RWPE1 (cell line): Measurements from ENCODE around the gene ZNF277.

Experiments used
- CTCF ChIA-PET: fragments of 350-600 bp; sonication (Branson Sonifier 250); formaldehyde crosslinking; extraction: SDS; loops from one replicate; lab custom pipeline; 2021; lab: Yijun Ruan, JAX
- POLR2A ChIA-PET: fragments of 400-600 bp; formaldehyde crosslinking; extraction: SDS; loops from one replicate; lab custom pipeline; 2020; ENCODE audit warnings: antibody characterized with exemption; ENCODE audit not compliant: low non-redundant PET; lab: Yijun Ruan, JAX
- DNase-seq: peaks from one replicate; pipeline ENCODE4 v3.0.0; 2012; ENCODE audit warnings: low spot score
- H3K27ac ChIP-seq: fragments of 450-650 bp; 2 replicates; pipeline ENCODE4 v1.5.1; 2017
- TF ChIP-seq, protein P1 (sequence below): fragments of 450-650 bp; conservative IDR thresholded peaks from 2 replicates; pipeline ENCODE4 v1.5.1; 2017; ENCODE audit warnings: low read depth, mild to moderate bottlenecking

ZNF277 gene

DNA sequence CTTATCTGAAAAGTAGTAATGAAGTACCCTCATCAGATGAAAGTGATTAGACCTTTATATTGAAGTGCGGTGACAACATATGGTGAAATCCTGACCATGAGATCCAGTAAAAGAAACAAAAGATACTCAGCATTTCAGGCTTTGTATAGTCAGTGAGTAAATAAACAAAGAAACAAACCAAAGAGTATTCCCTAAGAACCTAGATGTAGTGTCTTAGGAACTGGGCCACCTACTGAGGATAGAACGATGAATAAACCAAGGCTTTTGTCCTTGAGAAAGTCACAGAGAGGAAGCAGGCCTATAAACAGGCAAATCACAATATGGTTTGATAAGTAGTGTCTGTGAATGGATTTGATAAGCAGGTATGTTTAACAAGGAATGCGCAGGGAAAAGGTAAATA is 46.2 kb downstream of the ZNF277 start:
- ChIA-PET CTCF (no interaction called here), POLR2A (no interaction called here)
- H3K27ac ChIP-seq = no peak overlapping the region
- TF ChIP-seq, protein P1, sequence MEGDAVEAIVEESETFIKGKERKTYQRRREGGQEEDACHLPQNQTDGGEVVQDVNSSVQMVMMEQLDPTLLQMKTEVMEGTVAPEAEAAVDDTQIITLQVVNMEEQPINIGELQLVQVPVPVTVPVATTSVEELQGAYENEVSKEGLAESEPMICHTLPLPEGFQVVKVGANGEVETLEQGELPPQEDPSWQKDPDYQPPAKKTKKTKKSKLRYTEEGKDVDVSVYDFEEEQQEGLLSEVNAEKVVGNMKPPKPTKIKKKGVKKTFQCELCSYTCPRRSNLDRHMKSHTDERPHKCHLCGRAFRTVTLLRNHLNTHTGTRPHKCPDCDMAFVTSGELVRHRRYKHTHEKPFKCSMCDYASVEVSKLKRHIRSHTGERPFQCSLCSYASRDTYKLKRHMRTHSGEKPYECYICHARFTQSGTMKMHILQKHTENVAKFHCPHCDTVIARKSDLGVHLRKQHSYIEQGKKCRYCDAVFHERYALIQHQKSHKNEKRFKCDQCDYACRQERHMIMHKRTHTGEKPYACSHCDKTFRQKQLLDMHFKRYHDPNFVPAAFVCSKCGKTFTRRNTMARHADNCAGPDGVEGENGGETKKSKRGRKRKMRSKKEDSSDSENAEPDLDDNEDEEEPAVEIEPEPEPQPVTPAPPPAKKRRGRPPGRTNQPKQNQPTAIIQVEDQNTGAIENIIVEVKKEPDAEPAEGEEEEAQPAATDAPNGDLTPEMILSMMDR = no peak
- no peak for DNase-seq

DNA sequence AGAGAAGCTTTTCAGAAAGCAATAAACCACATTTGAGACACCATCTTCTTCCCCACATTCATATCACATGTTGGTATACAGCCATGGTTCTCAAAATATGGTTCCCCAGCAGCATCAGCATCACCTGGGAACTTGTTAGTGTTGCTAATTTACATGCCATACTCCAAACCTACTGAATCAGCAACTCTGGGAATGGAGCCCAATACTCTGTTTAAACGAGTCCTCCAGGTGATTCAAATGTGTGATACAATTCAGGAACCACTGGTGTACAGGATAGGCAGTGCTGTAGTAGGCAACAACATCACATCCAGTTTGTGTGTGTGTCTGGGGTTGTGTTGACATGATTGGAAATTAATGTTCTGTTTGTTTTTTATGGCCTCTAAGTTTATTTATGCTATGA is 47.7 kb downstream of the ZNF277 start:
- no peak for DNase-seq
- POLR2A ChIA-PET = no interaction called here
- no peak overlapping the region for H3K27ac ChIP-seq
- CTCF ChIA-PET = interaction anchor here (0.6 kb wide), 1 partner anchor 28 kb away, joined by 3 read pairs; no protein-coding TSS in a partner anchor
- TF ChIP-seq, protein P1 = no peak

DNA sequence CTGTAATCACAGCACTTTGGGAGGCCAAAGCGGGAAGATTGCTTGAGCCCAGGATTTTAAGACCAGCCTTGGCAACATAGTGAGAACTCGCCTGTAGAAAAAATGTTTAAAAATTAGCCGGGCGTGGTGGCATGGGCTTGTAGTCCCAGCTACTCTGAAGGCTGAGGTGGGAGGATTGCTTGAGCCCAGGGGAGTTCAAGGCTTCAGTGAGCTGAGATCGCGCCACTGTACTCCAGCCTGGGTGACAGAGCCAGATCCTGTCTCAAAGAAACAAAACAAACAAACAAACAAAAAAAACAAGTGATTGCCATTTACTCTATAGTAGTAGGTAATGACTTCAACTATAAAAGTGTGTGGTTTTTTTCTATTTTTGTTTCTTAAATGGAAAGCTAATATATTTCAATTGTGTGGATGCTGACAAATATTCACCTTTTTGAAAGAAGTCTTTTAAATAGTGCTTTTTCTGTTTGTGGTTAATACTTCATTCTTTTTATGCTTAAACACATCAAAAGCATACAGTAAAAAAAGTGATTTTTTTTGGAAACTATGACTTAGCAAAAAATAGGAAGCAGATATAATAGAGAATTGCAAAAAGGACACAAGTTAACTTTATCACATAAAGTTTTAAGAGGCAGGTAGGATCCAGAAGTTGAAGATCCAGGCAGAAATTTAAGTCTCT is 48.4 kb downstream of the ZNF277 start:
- POLR2A ChIA-PET = no interaction called here
- CTCF ChIA-PET = no interaction called here
- TF ChIP-seq, protein P1 = no peak
- H3K27ac ChIP-seq = no peak overlapping the region
- DNase-seq = no peak

DNA sequence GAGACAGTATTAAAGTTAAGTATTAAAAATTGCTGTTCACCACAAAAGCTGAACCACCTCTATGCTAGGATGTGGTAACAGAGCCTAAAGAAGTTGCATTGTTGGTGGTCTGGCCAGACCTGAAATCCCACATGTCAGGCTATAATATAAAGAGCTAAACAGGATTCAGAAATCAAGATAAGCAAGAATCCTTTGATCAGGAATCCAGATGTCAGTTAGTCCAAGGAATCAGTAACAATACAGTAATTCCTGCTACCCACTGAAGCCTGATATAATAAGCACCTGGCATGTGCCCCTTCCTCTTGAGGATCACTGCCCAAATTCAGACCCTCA is 48.9 kb downstream of the ZNF277 start:
- CTCF ChIA-PET = interaction anchor here (0.5 kb wide), 1 partner anchor 329 kb away, joined by 3 read pairs; no protein-coding TSS in a partner anchor
- DNase-seq = no peak
- H3K27ac ChIP-seq = no peak overlapping the region
- TF ChIP-seq, protein P1 = no peak
- POLR2A ChIA-PET = no interaction called here

DNA sequence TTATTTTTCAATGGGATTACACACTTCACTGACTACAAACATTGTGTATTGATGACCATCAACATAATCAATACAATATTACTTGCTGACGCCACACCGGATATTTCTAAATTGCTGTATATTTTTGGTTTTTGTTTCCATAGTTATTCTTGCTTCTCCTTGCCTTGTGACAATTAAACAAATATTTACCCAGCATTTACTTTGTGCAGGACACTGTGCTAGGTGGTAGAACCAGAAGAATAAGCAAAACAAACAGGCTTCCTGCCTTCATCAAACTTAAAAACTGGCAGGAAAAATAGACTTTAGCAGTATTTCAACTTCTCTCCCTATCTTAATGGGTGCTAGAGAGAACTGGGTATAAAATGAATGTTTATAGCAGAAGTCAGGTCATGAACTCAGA is 50.6 kb downstream of the ZNF277 start:
- H3K27ac ChIP-seq = no peak overlapping the region
- TF ChIP-seq, protein P1 = no peak
- no peak for DNase-seq
- ChIA-PET CTCF (interaction anchor here (0.5 to 0.7 kb wide), 2 partner anchors 191 to 516 kb away, joined by 3 read pairs; no protein-coding TSS in a partner anchor), POLR2A (no interaction called here)

DNA sequence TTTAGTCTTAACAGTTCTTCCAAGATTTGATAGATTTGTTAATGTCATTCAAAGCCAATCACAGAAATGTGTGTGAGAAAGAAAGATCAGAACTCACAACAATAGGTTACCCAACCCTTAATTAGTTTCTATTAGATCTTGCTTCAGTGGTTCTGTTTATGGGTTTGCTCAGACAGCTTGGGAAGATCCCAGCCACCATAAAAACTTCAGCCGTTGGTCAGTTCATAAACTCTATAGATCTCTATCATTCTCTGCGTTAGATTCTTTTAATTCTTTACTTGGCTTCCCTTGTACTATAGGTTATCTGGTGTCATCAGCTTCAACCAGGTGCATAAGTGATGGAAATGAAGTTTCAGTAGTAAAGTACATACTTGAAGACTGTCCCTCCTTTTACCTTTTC is 54.4 kb downstream of the ZNF277 start:
- CTCF ChIA-PET = no interaction called here
- POLR2A ChIA-PET = no interaction called here

More for the DNA sequence above, 54.4 kb downstream of the ZNF277 start:
- TF ChIP-seq, protein P1 = no peak
- H3K27ac ChIP-seq = no peak overlapping the region
- no peak for DNase-seq
